NCI-H2227 (cell line): ENCODE measurements around the gene VDR.

Source experiments
- DNase-seq: peaks from one replicate; lab custom pipeline; 2025; ENCODE audit not compliant: unreplicated experiment; lab: John Stamatoyannopoulos, UW

The VDR gene

DNA sequence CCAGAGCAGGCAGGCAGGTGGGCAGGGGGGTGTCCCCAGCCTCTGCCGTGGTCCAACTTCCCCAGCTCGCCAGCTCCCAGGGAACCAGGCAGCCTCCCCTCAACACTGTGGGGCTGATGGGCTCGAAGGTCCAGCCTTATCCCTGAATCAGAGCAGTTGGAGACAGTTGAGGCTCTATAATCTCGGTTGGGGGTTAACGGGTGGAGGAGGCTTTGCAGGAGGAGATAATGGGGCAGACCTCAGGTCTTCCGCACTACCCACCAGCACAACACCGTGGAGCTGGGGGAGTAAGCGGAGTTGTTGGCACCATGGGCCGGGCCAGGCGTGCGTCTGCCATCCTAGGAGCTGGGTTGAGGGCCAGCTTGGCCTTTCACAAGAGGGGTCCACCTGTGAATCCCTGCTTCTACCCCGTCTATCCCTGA lies 71.2 kb downstream of the VDR start:
- no peak for DNase-seq

GRCh38 chr12:47832263-47832933 lies 72.4 kb downstream of the VDR start:
- DNase-seq: no peak

DNA sequence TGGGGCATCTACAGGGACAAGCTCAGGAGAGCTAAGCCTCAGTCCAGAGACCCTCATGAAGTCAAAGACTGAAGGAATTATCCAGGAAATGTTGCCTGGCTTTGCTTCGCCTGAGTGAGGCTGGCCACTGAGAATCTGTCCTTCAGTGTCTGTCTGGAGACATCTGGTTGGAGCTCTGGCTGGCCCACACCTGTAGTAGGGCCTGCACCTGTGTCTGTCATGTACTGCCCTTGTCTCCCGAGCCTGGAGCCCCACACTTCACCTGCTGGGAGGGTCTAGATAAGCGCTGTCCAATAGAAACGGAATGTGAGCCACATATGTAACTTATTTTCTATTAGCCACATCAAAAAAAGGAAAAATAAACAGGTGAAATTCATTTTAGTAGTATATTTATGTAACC lies 75.2 kb downstream of the VDR start:
- DNase-seq: no peak

- DNase-seq: no peak
Measured at GRCh38 chr12:47828976-47829482, 75.8 kb downstream of the VDR start.

GRCh38 chr12:47828008-47828975 lies 76.5 kb downstream of the VDR start:
- DNase-seq: no peak

GRCh38 chr12:47825173-47825639 lies 79.6 kb downstream of the VDR start:
- no peak for DNase-seq

DNA sequence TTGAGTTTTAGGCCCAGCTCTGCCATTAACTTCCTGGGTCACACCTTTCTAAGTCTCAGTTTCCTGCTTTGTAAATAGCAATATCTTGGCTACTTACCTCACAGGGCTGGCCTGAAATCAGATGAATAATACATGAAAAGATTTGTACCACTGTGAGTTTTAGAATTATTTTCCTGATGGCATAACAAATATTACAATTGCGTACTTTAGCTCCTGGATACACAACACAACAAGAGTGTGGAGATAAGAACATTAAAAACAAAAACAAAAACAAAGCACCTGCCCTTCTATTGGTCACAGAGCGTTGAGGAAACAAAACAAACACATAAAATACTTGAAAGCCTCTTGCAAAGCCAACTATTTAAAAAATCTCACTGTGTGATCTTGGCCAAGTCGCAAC lies 80.2 kb downstream of the VDR start:
- no peak for DNase-seq

DNA sequence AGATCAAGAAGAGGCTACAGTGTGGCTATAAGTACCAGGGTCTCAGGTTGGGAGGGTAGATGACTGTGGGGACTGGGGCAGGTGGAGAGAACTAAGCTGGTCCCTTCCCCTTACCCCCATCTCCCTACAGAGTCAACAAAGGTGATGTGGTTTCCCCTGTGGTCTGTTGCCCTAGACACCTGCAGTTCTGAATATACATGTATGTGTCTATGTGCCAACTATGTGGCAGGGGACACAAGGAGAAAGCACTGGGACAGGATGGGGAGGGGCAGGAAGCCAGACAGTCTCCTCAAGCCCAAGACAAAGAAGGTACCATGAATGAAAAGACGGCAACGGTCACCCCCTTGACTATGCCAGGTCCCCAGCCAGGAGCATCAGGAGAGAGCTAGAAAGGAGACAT lies 80.6 kb downstream of the VDR start:
- DNase-seq: no peak

GRCh38 chr12:47823422-47824086 lies 81.2 kb downstream of the VDR start:
- DNase-seq: no peak

GRCh38 chr12:47822863-47823262 lies 81.9 kb downstream of the VDR start:
- no peak for DNase-seq

DNA sequence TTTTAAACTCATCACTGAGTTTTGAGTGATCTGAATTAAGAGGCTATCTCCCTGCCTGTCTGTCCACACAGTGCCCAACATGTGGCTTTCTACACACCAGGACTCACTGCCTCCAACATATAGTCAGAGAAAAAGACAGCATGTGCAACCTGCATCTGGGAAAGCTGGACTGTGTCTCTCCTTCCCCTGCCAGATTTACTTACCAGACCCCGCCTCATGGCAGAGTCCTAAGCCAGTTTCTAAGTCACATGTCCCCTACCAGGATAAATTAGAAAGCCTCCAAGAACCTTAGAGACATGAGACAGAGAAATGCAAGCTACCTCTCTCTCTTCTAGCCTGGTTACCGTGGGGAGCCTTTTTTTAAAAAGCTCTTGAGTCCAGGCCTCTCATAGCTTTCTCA lies 82.4 kb downstream of the VDR start:
- DNase-seq: no peak

DNA sequence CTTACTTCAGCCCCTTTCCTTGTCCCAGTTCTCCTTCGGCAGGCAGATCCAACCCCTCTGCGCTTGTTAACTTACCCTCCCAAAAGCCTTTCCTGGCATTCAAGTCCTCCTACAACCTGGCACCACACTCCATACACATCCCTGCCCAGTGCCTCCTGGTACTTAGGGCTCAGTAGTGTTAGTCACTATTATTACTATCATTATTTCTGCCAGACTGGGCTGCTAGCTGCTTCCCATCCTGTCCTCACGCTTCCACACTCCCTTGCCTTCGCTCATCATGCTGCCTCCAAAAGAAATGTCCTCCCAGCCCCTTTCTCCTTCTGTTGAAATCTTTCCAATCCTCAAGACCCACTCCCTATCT lies 83.5 kb downstream of the VDR start:
- DNase-seq: no peak

DNA sequence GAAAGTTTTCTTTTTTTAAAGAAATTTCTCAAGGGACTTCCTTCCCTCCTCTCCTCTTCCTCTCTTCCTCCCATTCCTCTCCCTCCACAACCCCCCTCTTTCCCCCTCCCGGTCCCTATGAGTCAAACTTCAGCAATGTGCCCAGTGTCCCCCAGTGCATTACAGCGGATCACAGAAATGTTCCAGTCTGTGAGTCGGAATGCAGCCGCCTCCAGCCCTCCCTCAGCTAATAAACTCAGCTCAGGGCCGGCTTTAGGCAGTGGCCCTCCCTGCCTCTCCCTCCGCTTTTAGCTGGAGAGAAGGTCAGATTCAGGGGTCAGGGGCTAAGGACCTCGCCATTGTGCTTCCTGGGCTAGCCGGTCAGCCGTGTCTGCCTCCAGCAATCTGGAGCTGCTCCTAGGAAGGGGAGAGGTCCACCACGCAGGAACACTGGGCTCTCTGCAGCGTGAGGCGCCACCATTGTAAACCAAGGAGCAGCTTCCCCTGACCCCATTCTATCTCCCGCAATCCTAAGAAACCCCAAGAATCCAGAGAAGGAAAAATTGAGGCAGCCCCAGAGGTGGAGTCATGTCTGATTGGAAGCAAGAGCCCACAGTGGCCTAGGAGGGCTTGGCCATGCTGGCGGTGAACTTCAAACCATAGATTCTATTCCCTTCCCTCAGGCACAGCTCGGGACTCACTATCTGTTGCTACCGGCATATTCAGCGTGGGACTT lies 84.0 kb downstream of the VDR start:
- no peak for DNase-seq

DNA sequence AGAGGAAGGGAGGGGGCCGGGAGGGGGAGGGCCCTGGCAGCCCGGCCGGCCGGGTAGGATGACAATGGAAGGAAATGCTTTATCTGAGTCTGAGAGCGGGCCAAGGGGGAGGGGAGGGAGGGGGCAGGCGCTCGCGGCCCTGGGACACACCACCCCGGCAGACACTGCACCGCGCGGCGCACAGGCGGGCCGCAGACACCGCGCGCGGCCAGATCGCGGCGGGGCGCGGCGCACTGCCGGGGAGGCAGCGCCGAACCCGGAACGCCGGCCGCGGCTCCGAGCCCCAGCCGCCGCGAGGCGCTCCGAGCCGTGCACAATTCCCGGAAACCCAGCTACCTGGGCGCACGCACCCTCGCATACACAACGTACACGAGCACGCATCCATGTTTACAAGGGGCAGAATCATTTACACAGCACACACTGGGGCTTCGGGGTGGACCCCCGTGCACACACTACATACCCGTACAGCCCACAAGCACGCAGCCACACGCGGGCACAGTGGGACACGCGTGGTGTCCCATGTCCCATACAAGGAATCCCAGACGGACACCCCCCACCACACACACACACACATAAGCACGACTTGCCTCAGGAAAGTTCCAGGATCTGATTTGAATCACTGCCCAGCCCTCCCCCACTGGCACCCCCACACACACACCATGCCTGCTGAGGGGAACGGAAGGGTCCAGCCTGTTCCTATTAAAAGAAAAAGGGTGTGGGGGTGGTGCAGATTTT lies 84.7 kb downstream of the VDR start, which contains the start of gene HDAC7:
Gene HDAC7, minus strand, starts transcription at position 8 of the 735 bp plus-strand sequence. CDS start 118 bp downstream, outside the sequence.
- DNase-seq: peak; percentile 59

- DNase-seq: no peak
Measured at GRCh38 chr12:47819138-47819895, 85.5 kb downstream of the VDR start.

GRCh38 chr12:47818467-47819137 lies 86.2 kb downstream of the VDR start:
- DNase-seq: no peak

GRCh38 chr12:47818007-47818376 lies 86.8 kb downstream of the VDR start:
- no peak for DNase-seq

DNA sequence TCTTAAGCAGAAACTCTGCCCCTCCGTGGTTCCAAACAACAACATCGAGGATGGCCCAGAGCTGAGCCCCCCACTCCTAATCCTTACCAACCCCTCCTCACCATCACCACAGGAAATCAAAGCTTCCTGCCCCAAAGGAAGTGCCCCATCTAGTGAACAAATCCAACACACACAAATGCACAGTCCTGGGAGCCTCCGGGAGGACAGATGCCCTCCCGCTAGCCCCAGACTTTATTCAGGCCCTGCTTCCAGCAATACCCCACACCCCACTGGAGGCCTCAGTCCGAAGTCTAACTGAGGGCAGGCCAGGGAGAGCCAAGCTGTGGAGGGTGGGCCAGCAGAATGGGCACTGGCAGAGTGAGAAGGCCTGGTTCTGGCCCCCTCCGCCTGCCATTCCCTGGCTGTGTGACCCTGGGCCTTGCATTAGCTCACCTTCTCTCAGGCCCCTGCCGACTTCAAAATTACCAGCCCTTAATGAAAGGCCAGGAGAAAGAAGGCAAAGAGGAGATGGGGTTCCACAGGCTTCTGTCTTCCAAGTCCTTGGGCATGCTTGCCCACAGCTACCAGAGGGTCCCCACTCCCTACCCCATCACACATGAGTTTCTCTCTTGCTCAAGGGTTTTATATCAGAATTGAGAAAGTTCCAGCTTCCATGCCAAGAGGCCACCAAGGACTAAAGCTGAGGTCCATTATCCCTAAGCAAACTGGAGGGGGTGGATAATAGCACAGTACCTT lies 87.4 kb downstream of the VDR start:
- DNase-seq: no peak
